HEK293 (cell line): ENCODE data around the gene RNF145.

ENCODE experiments used
- HOXA7 ChIP-seq: sonication (generic); formaldehyde crosslinking; IDR thresholded peaks from 2 replicates; pipeline ENCODE4 v1.8.1; 2022; ENCODE audit warnings: missing genetic modification reagents, borderline replicate concordance
- KLF9 ChIP-seq: fragments of 450-650 bp; formaldehyde crosslinking; IDR thresholded peaks from 2 replicates; pipeline ENCODE4 v1.5.1; 2016; ENCODE audit warnings: missing biosample characterization, missing genetic modification characterization, low read depth
- OSR2 ChIP-seq: fragments of 450-650 bp; formaldehyde crosslinking; IDR thresholded peaks from 2 replicates; pipeline ENCODE4 v1.5.1; 2016; ENCODE audit warnings: missing biosample characterization, missing genetic modification characterization
- PRDM10 ChIP-seq: fragments of 450-650 bp; formaldehyde crosslinking; IDR thresholded peaks from 2 replicates; pipeline ENCODE4 v1.5.1; 2016; ENCODE audit warnings: missing biosample characterization, missing genetic modification characterization
- REPIN1 ChIP-seq: fragments of 450-650 bp; formaldehyde crosslinking; IDR thresholded peaks from 2 replicates; pipeline ENCODE4 v1.5.1; 2017; ENCODE audit warnings: missing biosample characterization, missing genetic modification characterization, low read depth
- SETDB1 ChIP-seq: IDR thresholded peaks from one replicate; pipeline ENCODE4 v1.6.1; 2017; ENCODE audit warnings: mild to moderate bottlenecking, low read length, moderate library complexity, mixed read lengths; ENCODE audit not compliant: insufficient read length
- ZBTB17 ChIP-seq: fragments of 450-650 bp; formaldehyde crosslinking; IDR thresholded peaks from 2 replicates; pipeline ENCODE4 v1.5.1; 2016; ENCODE audit warnings: missing biosample characterization, missing genetic modification characterization
- ZBTB48 ChIP-seq: fragments of 450-650 bp; formaldehyde crosslinking; IDR thresholded peaks from 2 replicates; pipeline ENCODE4 v1.5.1; 2016; ENCODE audit warnings: missing biosample characterization, missing genetic modification characterization
- ZEB2 ChIP-seq: fragments of 450-650 bp; formaldehyde crosslinking; IDR thresholded peaks from 2 replicates; pipeline ENCODE4 v1.5.1; 2016; ENCODE audit warnings: missing biosample characterization, missing genetic modification characterization
- ZNF169 ChIP-seq: fragments of 450-650 bp; formaldehyde crosslinking; IDR thresholded peaks from 2 replicates; pipeline ENCODE4 v1.5.1; 2016; ENCODE audit warnings: missing biosample characterization, missing genetic modification characterization
- ZNF266 ChIP-seq: fragments of 450-650 bp; formaldehyde crosslinking; IDR thresholded peaks from 2 replicates; pipeline ENCODE4 v1.5.1; 2016; ENCODE audit warnings: missing biosample characterization, missing genetic modification characterization, low read depth
- ZNF366 ChIP-seq: fragments of 450-650 bp; formaldehyde crosslinking; conservative IDR thresholded peaks from 2 replicates; pipeline ENCODE4 v1.5.1; 2016; ENCODE audit warnings: missing biosample characterization, missing genetic modification characterization
- ZNF37A ChIP-seq: fragments of 450-650 bp; IDR thresholded peaks from 2 replicates; pipeline ENCODE4 v1.5.1; 2018; ENCODE audit warnings: missing biosample characterization, missing genetic modification characterization
- ZNF391 ChIP-seq: fragments of 450-650 bp; formaldehyde crosslinking; IDR thresholded peaks from 2 replicates; pipeline ENCODE4 v1.5.1; 2016; ENCODE audit warnings: low read depth, missing biosample characterization, missing genetic modification characterization, borderline replicate concordance
- ZNF394 ChIP-seq: fragments of 450-650 bp; formaldehyde crosslinking; IDR thresholded peaks from 2 replicates; pipeline ENCODE4 v1.5.1; 2016; ENCODE audit warnings: missing biosample characterization, missing genetic modification characterization, mild to moderate bottlenecking, moderate library complexity, borderline replicate concordance
- ZNF585B ChIP-seq: fragments of 450-650 bp; formaldehyde crosslinking; IDR thresholded peaks from 2 replicates; pipeline ENCODE4 v1.5.1; 2016; ENCODE audit warnings: missing biosample characterization, missing genetic modification characterization
- ZNF624 ChIP-seq: fragments of 450-650 bp; formaldehyde crosslinking; IDR thresholded peaks from 2 replicates; pipeline ENCODE4 v1.5.1; 2017; ENCODE audit warnings: missing biosample characterization, missing genetic modification characterization
- ZNF658 ChIP-seq: fragments of 450-650 bp; formaldehyde crosslinking; IDR thresholded peaks from 2 replicates; pipeline ENCODE4; 2016; ENCODE audit warnings: missing biosample characterization, missing genetic modification characterization
- ZNF707 ChIP-seq: fragments of 450-650 bp; formaldehyde crosslinking; IDR thresholded peaks from 2 replicates; pipeline ENCODE4 v1.5.1; 2016; ENCODE audit warnings: missing biosample characterization, missing genetic modification characterization
- ZNF747 ChIP-seq: fragments of 450-650 bp; formaldehyde crosslinking; IDR thresholded peaks from 2 replicates; pipeline ENCODE4 v1.5.1; 2016; ENCODE audit warnings: missing biosample characterization, missing genetic modification characterization
- ZNF768 ChIP-seq: fragments of 450-650 bp; formaldehyde crosslinking; IDR thresholded peaks from 2 replicates; pipeline ENCODE4 v1.5.1; 2018; ENCODE audit warnings: missing biosample characterization, mild to moderate bottlenecking, missing genetic modification characterization
- ZNF777 ChIP-seq: fragments of 450-650 bp; formaldehyde crosslinking; IDR thresholded peaks from 2 replicates; pipeline ENCODE4 v1.5.1; 2017; ENCODE audit warnings: missing biosample characterization, missing genetic modification characterization, borderline replicate concordance
- ZNF791 ChIP-seq: fragments of 450-650 bp; formaldehyde crosslinking; IDR thresholded peaks from 2 replicates; pipeline ENCODE4 v1.5.1; 2016; ENCODE audit warnings: missing biosample characterization, missing genetic modification characterization
- ZNF843 ChIP-seq: fragments of 450-650 bp; formaldehyde crosslinking; IDR thresholded peaks from 2 replicates; pipeline ENCODE4 v1.5.1; 2016; ENCODE audit warnings: missing biosample characterization, missing genetic modification characterization
- TF ChIP-seq, protein P1 (sequence below): fragments of 450-650 bp; formaldehyde crosslinking; IDR thresholded peaks from 2 replicates; pipeline ENCODE4 v1.5.1; 2016; ENCODE audit warnings: missing biosample characterization, missing genetic modification characterization
- TF ChIP-seq, protein P2 (sequence below): fragments of 450-650 bp; formaldehyde crosslinking; IDR thresholded peaks from 2 replicates; pipeline ENCODE4 v1.5.1; 2016; ENCODE audit warnings: missing biosample characterization, missing genetic modification characterization
- TF ChIP-seq, protein P3 (sequence below): fragments of 450-650 bp; formaldehyde crosslinking; IDR thresholded peaks from 2 replicates; pipeline ENCODE4 v1.5.1; 2017; ENCODE audit warnings: missing biosample characterization, missing genetic modification characterization

RNF145 gene

GRCh38 chr5:159218595-159219023 is 9.3 kb upstream of the RNF145 start (continued):
- TF ChIP-seq, protein P1, sequence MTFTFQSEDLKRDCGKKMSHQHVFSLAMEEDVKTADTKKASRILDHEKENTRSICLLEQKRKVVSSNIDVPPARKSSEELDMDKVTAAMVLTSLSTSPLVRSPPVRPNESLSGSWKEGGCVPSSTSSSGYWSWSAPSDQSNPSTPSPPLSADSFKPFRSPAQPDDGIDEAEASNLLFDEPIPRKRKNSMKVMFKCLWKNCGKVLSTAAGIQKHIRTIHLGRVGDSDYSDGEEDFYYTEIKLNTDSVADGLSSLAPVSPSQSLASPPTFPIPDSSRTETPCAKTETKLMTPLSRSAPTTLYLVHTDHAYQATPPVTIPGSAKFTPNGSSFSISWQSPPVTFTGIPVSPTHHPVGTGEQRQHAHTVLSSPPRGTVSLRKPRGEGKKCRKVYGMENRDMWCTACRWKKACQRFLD (tag by site-specific recombination) = no peak
- TF ChIP-seq ZNF777 (tag by site-specific recombination) (no peak), ZNF585B (tag by site-specific recombination) (no peak), ZNF624 (no peak), SETDB1 (no peak), ZNF747 (tag by site-specific recombination) (no peak), ZNF843 (tag by site-specific recombination) (peak; percentile 12; the same call in 1 of the 2 replicates), ZNF658 (tag by site-specific recombination) (no peak), ZNF266 (tag by site-specific recombination) (no peak), KLF9 (no peak), ZNF366 (tag by site-specific recombination) (0 out of 2 replicates have a peak, but pooled peaks have one; percentile 30), PRDM10 (tag by site-specific recombination) (peak; percentile 57), ZNF394 (no peak), ZNF37A (no peak), ZBTB17 (tag by site-specific recombination) (peak; percentile 74), ZEB2 (tag by site-specific recombination) (peak; percentile 63; the same call in 1 of the 2 replicates), ZBTB48 (tag by site-specific recombination) (no peak), HOXA7 (CRISPR knock-in tag) (no peak), ZNF707 (tag by site-specific recombination) (no peak), OSR2 (tag by site-specific recombination) (peak; percentile 58), ZNF169 (tag by site-specific recombination) (no peak), ZNF791 (tag by site-specific recombination) (no peak), ZNF391 (no peak), ZNF768 (tag by site-specific recombination) (no peak), REPIN1 (tag by site-specific recombination) (no peak)
- TF ChIP-seq, protein P2, sequence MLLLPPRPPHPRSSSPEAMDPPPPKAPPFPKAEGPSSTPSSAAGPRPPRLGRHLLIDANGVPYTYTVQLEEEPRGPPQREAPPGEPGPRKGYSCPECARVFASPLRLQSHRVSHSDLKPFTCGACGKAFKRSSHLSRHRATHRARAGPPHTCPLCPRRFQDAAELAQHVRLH = no peak
- TF ChIP-seq, protein P3, sequence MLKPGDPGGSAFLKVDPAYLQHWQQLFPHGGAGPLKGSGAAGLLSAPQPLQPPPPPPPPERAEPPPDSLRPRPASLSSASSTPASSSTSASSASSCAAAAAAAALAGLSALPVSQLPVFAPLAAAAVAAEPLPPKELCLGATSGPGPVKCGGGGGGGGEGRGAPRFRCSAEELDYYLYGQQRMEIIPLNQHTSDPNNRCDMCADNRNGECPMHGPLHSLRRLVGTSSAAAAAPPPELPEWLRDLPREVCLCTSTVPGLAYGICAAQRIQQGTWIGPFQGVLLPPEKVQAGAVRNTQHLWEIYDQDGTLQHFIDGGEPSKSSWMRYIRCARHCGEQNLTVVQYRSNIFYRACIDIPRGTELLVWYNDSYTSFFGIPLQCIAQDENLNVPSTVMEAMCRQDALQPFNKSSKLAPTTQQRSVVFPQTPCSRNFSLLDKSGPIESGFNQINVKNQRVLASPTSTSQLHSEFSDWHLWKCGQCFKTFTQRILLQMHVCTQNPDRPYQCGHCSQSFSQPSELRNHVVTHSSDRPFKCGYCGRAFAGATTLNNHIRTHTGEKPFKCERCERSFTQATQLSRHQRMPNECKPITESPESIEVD (tag by site-specific recombination) = peak; percentile 78
